GM12878 (cell line): ENCODE data around the gene NTN1.

ENCODE experiments used
- ATF3 ChIP-seq: IDR thresholded peaks from 2 replicates; pipeline ENCODE4 v1.6.1; 2011; ENCODE audit warnings: low read depth, mild to moderate bottlenecking, low read length, moderate library complexity, borderline replicate concordance; ENCODE audit errors: extremely low read depth
- CREB1 ChIP-seq: IDR thresholded peaks from 2 replicates; pipeline ENCODE4 v1.6.1; 2012; ENCODE audit warnings: low read depth, mild to moderate bottlenecking, inconsistent platforms
- CTCF ChIP-seq, 3 experiments: IDR thresholded peaks in 2 of 3; conservative IDR thresholded peaks in 1 of 3; 2 replicates each; pipeline ENCODE4 v1.5.1; 2011; ENCODE audit warnings: low read depth in 3 of 3, low read length in 3 of 3, mild to moderate bottlenecking in 3 of 3, control low read depth in 2 of 3, moderate library complexity in 2 of 3, inconsistent platforms in 1 of 3, mixed read lengths in 1 of 3; ENCODE audit not compliant: control insufficient read depth in 2 of 3, insufficient read depth in 1 of 3; ENCODE audit errors: extremely low read depth in 1 of 3
- POLR2AphosphoS2 ChIP-seq: IDR thresholded peaks from 2 replicates; pipeline ENCODE4 v1.6.1; 2011; ENCODE audit warnings: low read depth, mild to moderate bottlenecking, low read length, improper control_type of control experiment, moderate library complexity
- RAD21 ChIP-seq: IDR thresholded peaks from 2 replicates; pipeline ENCODE4 v1.6.1; 2011; ENCODE audit warnings: mild to moderate bottlenecking, low read depth, low read length, moderate library complexity; ENCODE audit not compliant: insufficient read depth
- ZNF592 ChIP-seq: fragments of 450-650 bp; IDR thresholded peaks from 2 replicates; pipeline ENCODE4 v1.6.1; 2017; ENCODE audit warnings: mild to moderate bottlenecking, moderate library complexity

GRCh38 chr17:9021158-9021991 lies at the start of gene NTN1:
- no peak for TF ChIP-seq RAD21
- TF ChIP-seq CTCF (IDR thresholded peaks at IDR 0.05 in 2 of 3, conservative IDR thresholded peaks at IDR 0.05 in 1 of 3; ENCODE audit: control insufficient read depth in 2 of 3, extremely low read depth in 1 of 3, insufficient read depth in 1 of 3, low read depth in 3 of 3, low read length in 3 of 3) = no peak
- TF ChIP-seq ATF3 = no peak
- TF ChIP-seq ZNF592 = no peak
- no peak for TF ChIP-seq POLR2AphosphoS2
- TF ChIP-seq CREB1 = no peak
